Measurements from ENCODE around the gene SIX2. TPM values are rescaled to one million over a fixed set of nuclear protein-coding genes. Genes with fewer than 3 reads are reported as not detected.

SIX2 gene
- total and polyA plus RNA-seq, 2 donors (not counting 1 experiment from before 2014, with no cell fraction given), result not detected

- Histone ChIP-seq H3K4me3 (ENCODE audit: control extremely low read depth in 1 of 5, extremely low read depth in 1 of 5, insufficient read depth in 1 of 5, low read depth in 2 of 5, low read length in 4 of 5) (no peak overlapping the region), H3K79me2 (ENCODE audit: control insufficient read depth, insufficient read depth, low read length) (no peaks in the 10 kb centered on the region), H3K4me1 (ENCODE audit: control insufficient read depth in 2 of 2, insufficient read depth in 2 of 2, low read length in 2 of 2) (no peaks in the 10 kb centered on the region), H3K9me3 (ENCODE audit: control extremely low read depth in 1 of 3, control insufficient read depth in 2 of 3, insufficient read depth in 1 of 3, low read length in 2 of 3) (peaks cover 0 to 3% (median 0%) of the 10 kb centered on the region in 3 donors), H3K9ac (ENCODE audit: low read length) (no peak overlapping the region), H3K36me3 (replicated peaks in 1 of 2; ENCODE audit: control extremely low read depth in 1 of 2, control insufficient read depth in 1 of 2, extremely low read depth in 1 of 2, insufficient read depth in 2 of 2, low read length in 1 of 2) (no peaks in the 10 kb centered on the region), H4K20me1 (ENCODE audit: control insufficient read depth, insufficient read depth, low read length, poor library complexity, severe bottlenecking) (no peaks in the 10 kb centered on the region), H3K4me2 (replicated peaks; ENCODE audit: low read depth, low read length, poor library complexity, severe bottlenecking) (no peak overlapping the region), H2AFZ (ENCODE audit: insufficient read depth, low read depth, low read length, poor library complexity, severe bottlenecking) (no peak overlapping the region), H3K27me3 (replicated peaks in 1 of 4; ENCODE audit: control extremely low read depth in 1 of 4, control insufficient read depth in 3 of 4, insufficient read depth in 4 of 4, low read length in 3 of 4) (peaks cover 0 to 14% (median 5%) of the 10 kb centered on the region in 4 experiments), H3K27ac (ENCODE audit: low read length in 2 of 2) (no peak overlapping the region)
- TF ChIP-seq EZH2 (IDR thresholded peaks at IDR 0.05; ENCODE audit: borderline replicate concordance, insufficient read depth, low read depth, low read length, poor library complexity, severe bottlenecking), result no peak
- intact Hi-C loops (cut with micrococcal nuclease), result loop anchor here (5.0 kb wide), 2 partner anchors 1386 to 1906 kb away; no protein-coding TSS in a partner anchor
- Mint-ChIP-seq H3K4me1 (peaks cover 2% of the 10 kb centered on the region), H3K4me3 (no peak overlapping the region), H3K27me3 (peaks cover 16% of the 10 kb centered on the region), H3K9me3 (ENCODE audit: insufficient read depth) (no peaks in the 10 kb centered on the region), H3K27ac (no peak overlapping the region)
- ChIA-PET CTCF (interaction anchor here (0.5 to 5.5 kb wide), 24 partner anchors 9 to 1477 kb away, joined by 3 to 93 read pairs (median 4); no protein-coding TSS in a partner anchor), POLR2A (no interaction called here)
- DNase-seq, result no peak
- WGBS (ENCODE audit: insufficient coverage), result 73% methylated on average over 5 of the region's 9 CpGs
- ATAC-seq (ENCODE audit: low read depth), result no peak
Measured at GRCh38 chr2:44980751-44981713, 28.2 kb downstream of the SIX2 start.

GRCh38 chr2:44979581-44979980 is 29.7 kb downstream of the SIX2 start:
- Histone ChIP-seq H3K79me2 (ENCODE audit: control insufficient read depth, insufficient read depth, low read length) (no peaks in the 10 kb centered on the region), H4K20me1 (ENCODE audit: control insufficient read depth, insufficient read depth, low read length, poor library complexity, severe bottlenecking) (no peaks in the 10 kb centered on the region), H3K4me2 (replicated peaks; ENCODE audit: low read depth, low read length, poor library complexity, severe bottlenecking) (no peak overlapping the region), H3K9ac (ENCODE audit: low read length) (no peak overlapping the region), H2AFZ (ENCODE audit: insufficient read depth, low read depth, low read length, poor library complexity, severe bottlenecking) (no peak overlapping the region), H3K9me3 (ENCODE audit: control extremely low read depth in 1 of 3, control insufficient read depth in 2 of 3, insufficient read depth in 1 of 3, low read length in 2 of 3) (peaks cover 0 to 3% (median 0%) of the 10 kb centered on the region in 3 donors), H3K36me3 (replicated peaks in 1 of 2; ENCODE audit: control extremely low read depth in 1 of 2, control insufficient read depth in 1 of 2, extremely low read depth in 1 of 2, insufficient read depth in 2 of 2, low read length in 1 of 2) (no peaks in the 10 kb centered on the region), H3K4me1 (ENCODE audit: control insufficient read depth in 2 of 2, insufficient read depth in 2 of 2, low read length in 2 of 2) (no peaks in the 10 kb centered on the region), H3K27ac (ENCODE audit: low read length in 2 of 2) (no peak overlapping the region), H3K4me3 (ENCODE audit: control extremely low read depth in 1 of 5, extremely low read depth in 1 of 5, insufficient read depth in 1 of 5, low read depth in 2 of 5, low read length in 4 of 5) (no peak overlapping the region), H3K27me3 (replicated peaks in 1 of 4; ENCODE audit: control extremely low read depth in 1 of 4, control insufficient read depth in 3 of 4, insufficient read depth in 4 of 4, low read length in 3 of 4) (peaks cover 0 to 14% (median 5%) of the 10 kb centered on the region in 4 experiments)
- peaks cover 4% of the 10 kb centered on the region for H3K4me1 Mint-ChIP-seq
- DNase-seq, result no peak
- H3K9me3 Mint-ChIP-seq (ENCODE audit: insufficient read depth), result no peaks in the 10 kb centered on the region
- peaks cover 16% of the 10 kb centered on the region for H3K27me3 Mint-ChIP-seq
- TF ChIP-seq CTCF (IDR thresholded peaks at IDR 0.05) (no peak), EZH2 (IDR thresholded peaks at IDR 0.05; ENCODE audit: borderline replicate concordance, insufficient read depth, low read depth, low read length, poor library complexity, severe bottlenecking) (no peak)
- H3K4me3 Mint-ChIP-seq, result no peak overlapping the region
- H3K27ac Mint-ChIP-seq, result no peak overlapping the region
- ChIA-PET POLR2A (no interaction called here), CTCF (interaction anchor here (0.7 to 0.9 kb wide), 3 partner anchors 23 to 1481 kb away, joined by 3 to 4 read pairs (median 4); no protein-coding TSS in a partner anchor)
- intact Hi-C loops (cut with micrococcal nuclease), result no loop called here
- ATAC-seq (ENCODE audit: low read depth), result no peak
- WGBS (ENCODE audit: insufficient coverage), result 96% methylated on average over 10 of the region's 11 CpGs
